HL-60 (cell line): ENCODE results near the gene KCNQ1.

ENCODE experiments used
- CTCF ChIP-seq: IDR thresholded peaks from one replicate; pipeline ENCODE4 v1.5.1; 2011; ENCODE audit warnings: low read length, control low read depth, inconsistent platforms; ENCODE audit not compliant: insufficient read depth
- POLR2AphosphoS5 ChIP-seq: IDR thresholded peaks from 2 replicates; pipeline ENCODE4 v1.6.1; 2012; ENCODE audit warnings: low read depth
- REST ChIP-seq: IDR thresholded peaks from 2 replicates; pipeline ENCODE4 v1.6.1; 2012; ENCODE audit warnings: low read depth; ENCODE audit not compliant: insufficient replicate concordance

- no peak for TF ChIP-seq POLR2AphosphoS5
- TF ChIP-seq CTCF = no peak
- TF ChIP-seq REST = no peak
Observed at GRCh38 chr11:2399488-2400068, 45.2 kb upstream of the KCNQ1 start.
